Fibroblast of pulmonary artery (primary cell): ENCODE data around the gene ZNF816.
A peak's percentile ranks its signal among the peaks of the same experiment; 100 is the strongest.
"Not testable (repeated sequence)": the region's sequence is repeated elsewhere in the genome, so short reads cannot be mapped to it uniquely, and the experiment has no call there.

Experiments used
- DNase-seq: peaks from one replicate; pipeline ENCODE4 v3.0.0-alpha.2; 2010; ENCODE audit warnings: low read depth
- H3K4me3 ChIP-seq: replicated peaks from 2 replicates; pipeline ENCODE4 v1.5.1; 2011; ENCODE audit warnings: low read depth, mild to moderate bottlenecking, control low read depth, low read length, moderate library complexity
- TF ChIP-seq, protein P1 (sequence below): IDR thresholded peaks from 2 replicates; pipeline ENCODE4 v1.5.1; 2011; ENCODE audit warnings: mild to moderate bottlenecking, control low read depth, low read length, inconsistent platforms; ENCODE audit errors: missing control alignments

Gene ZNF816

DNA sequence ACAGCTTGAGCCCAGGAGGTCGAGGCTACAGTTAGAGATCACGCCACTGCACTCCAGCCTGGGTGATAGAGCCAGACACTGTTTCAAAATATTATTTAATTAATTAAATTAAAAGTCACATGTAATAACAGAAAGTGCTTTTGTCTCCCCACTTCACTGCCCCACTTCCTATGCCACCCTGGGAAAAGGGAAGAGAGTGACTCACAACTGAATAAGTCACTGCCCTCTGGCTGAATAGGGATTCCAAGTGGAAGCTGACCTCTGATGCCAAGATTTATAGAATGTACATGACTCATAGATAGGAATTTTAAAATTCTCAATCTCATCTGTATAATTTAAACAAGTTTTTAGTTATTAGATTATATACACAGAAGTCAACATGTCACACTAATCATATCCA, 28.8 kb upstream of the ZNF816 start:
- DNase-seq = peak; percentile 54
- no peak overlapping the region for H3K4me3 ChIP-seq
- TF ChIP-seq, protein P1, sequence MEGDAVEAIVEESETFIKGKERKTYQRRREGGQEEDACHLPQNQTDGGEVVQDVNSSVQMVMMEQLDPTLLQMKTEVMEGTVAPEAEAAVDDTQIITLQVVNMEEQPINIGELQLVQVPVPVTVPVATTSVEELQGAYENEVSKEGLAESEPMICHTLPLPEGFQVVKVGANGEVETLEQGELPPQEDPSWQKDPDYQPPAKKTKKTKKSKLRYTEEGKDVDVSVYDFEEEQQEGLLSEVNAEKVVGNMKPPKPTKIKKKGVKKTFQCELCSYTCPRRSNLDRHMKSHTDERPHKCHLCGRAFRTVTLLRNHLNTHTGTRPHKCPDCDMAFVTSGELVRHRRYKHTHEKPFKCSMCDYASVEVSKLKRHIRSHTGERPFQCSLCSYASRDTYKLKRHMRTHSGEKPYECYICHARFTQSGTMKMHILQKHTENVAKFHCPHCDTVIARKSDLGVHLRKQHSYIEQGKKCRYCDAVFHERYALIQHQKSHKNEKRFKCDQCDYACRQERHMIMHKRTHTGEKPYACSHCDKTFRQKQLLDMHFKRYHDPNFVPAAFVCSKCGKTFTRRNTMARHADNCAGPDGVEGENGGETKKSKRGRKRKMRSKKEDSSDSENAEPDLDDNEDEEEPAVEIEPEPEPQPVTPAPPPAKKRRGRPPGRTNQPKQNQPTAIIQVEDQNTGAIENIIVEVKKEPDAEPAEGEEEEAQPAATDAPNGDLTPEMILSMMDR = no peak

DNA sequence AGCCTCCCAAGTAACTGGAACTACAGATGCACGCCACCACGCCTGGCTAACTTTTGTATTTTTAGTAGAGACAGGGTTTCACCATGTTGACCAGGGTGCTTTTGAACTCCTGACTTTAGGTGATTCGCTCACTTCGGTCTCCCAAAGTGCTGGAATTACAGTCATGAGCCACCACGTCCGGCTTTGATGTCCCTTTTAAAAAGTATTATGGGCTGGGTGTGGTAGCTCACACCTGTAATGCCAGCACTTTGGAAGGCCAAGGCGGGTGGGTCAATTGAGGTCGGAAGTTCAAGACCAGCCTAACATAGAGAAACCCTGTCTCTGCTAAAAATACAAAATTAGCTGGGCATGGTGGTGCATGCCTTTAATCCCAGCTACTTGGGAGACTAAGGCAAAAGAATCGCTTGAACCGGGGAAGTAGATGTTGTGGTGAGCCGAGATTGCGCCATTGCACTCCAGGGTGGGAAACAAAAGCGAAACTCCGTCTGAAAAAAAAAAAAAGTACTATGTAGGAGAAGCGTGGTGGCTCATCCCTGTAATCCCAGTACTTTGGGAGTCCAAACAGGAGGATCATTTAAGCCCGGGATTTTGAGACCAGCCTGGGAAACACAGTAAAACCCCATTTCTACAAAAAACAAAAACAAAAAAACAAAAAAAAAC, 28.2 kb upstream of the ZNF816 start:
- DNase-seq = no peak
- H3K4me3 ChIP-seq = no peak overlapping the region
- TF ChIP-seq, protein P1 = no peak

DNA sequence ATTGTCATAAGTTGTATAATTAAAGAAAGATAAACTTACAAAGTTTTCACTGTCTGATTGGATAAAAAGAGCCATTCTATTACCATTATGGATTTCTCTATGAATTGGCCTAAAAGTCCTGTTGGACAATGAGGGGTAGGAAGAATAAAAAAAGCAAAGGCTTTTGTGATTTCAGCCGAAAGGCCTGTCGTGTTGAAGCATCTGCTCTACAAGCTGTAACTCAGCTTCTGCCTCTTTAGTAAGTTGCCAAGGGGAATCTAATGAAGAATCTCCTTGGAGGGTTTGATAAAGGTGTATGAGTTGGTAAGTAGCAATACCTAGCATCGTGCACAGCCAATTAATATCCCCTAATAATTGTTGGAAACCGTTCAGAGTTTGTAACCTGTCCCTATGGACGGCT, 25.8 kb upstream of the ZNF816 start:
- TF ChIP-seq, protein P1 = no peak
- no peak overlapping the region for H3K4me3 ChIP-seq
- DNase-seq = no peak

DNA sequence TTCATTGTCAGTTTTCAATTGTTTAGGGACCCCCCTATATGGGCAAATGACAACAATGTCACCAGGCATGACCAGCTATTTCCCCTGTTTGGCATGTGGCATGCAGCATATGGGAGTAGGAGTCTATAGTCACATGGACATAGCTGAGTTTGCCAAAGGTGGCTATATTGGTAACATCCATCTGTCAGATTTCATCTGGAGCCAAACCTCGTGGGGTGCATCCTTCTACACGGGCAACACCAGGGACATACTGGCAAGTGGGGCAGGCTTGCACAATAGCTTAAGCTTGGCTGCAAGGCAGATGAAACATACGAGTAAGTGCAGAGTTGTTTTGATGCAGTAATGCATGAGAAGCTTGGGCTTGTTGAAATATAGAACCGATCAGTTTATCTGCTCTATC, 24.5 kb upstream of the ZNF816 start:
- no peak overlapping the region for H3K4me3 ChIP-seq
- TF ChIP-seq, protein P1 = no peak
- no peak for DNase-seq

GRCh38 chr19:52983167-52983566, 20.5 kb upstream of the ZNF816 start:
- H3K4me3 ChIP-seq, DNase-seq: not testable (repeated sequence)

DNA sequence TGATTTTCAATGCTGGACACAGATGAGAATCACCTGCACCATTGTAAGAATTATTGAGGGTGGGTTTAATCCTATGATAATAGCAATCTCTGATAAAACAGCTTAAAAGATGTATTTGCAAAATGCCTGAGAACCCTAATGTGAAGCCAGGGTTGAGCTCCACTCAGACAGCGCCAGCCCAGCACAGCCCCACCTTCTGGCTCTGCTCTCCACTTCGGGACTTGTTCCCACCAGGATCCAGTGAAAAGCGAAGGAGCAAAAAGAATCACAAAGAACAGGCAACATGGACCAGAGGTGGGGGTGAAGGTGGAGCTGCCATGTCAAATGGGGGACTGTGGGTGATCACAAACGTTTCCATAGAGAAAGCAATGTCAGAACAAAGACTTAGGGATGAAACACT, 18.6 kb upstream of the ZNF816 start:
- H3K4me3 ChIP-seq = no peak overlapping the region

GRCh38 chr19:52967772-52968171, 5.1 kb upstream of the ZNF816 start:
- no peak for DNase-seq
- no peak overlapping the region for H3K4me3 ChIP-seq
- TF ChIP-seq, protein P1 = no peak

More for the DNA sequence above, 18.6 kb upstream of the ZNF816 start:
- TF ChIP-seq, protein P1 = no peak
- DNase-seq = no peak

- peak overlapping the region; percentile 86 for H3K4me3 ChIP-seq
- TF ChIP-seq, protein P1 = no peak
- no peak for DNase-seq
Observed at GRCh38 chr19:52963247-52963618, 552 bp upstream of the ZNF816 start.
